K562 (cell line): ENCODE data around the gene UBE2M. TPM values are rescaled to one million over a fixed set of nuclear protein-coding genes. Genes with fewer than 3 reads are reported as not detected.

ENCODE experiments used
- ARID3B ChIP-seq: fragments of 250-450 bp; sonication (Bioruptor Pico); IDR thresholded peaks from 2 replicates; pipeline ENCODE4 v1.4.0; 2020; ENCODE audit warnings: borderline replicate concordance
- ARNT ChIP-seq, 2 experiments: fragments of 450-650 bp; IDR thresholded peaks; 2 replicates each; pipeline ENCODE4 v1.6.1; 2016; ENCODE audit warnings: mild to moderate bottlenecking in 1 of 2
- ATF7 ChIP-seq: fragments of 450-650 bp; IDR thresholded peaks from 2 replicates; pipeline ENCODE4 v1.7.1; 2014; ENCODE audit warnings: mild to moderate bottlenecking, moderate library complexity
- EWSR1 ChIP-seq: fragments of 450-650 bp; IDR thresholded peaks from 2 replicates; pipeline ENCODE4 v1.6.1; 2018; ENCODE audit warnings: borderline replicate concordance, mild to moderate bottlenecking, low read depth, moderate library complexity; ENCODE audit not compliant: partially characterized antibody
- HDAC6 ChIP-seq: IDR thresholded peaks from 2 replicates; pipeline ENCODE4 v1.6.1; 2012; ENCODE audit warnings: low read depth, mild to moderate bottlenecking, control low read depth, inconsistent platforms, low read length, moderate library complexity
- MTF1 ChIP-seq: fragments of 250-450 bp; sonication (Bioruptor Pico); IDR thresholded peaks from 2 replicates; pipeline ENCODE4 v1.9.0; 2021; ENCODE audit warnings: moderate library complexity, mild to moderate bottlenecking, inconsistent platforms, borderline replicate concordance
- NFATC3 ChIP-seq: fragments of 450-650 bp; IDR thresholded peaks from 2 replicates; pipeline ENCODE4 v1.6.1; 2017; ENCODE audit warnings: mild to moderate bottlenecking
- PCBP2 ChIP-seq: fragments of 200-400 bp; formaldehyde crosslinking; IDR thresholded peaks from 2 replicates; pipeline ENCODE4 v1.6.1; 2018; ENCODE audit warnings: low read length, low read depth, mild to moderate bottlenecking, moderate library complexity; ENCODE audit not compliant: poor library complexity, severe bottlenecking
- SMARCA4 ChIP-seq: fragments of 450-650 bp; IDR thresholded peaks from 2 replicates; pipeline ENCODE4 v1.6.1; 2016
- U2AF2 ChIP-seq: fragments of 200-400 bp; formaldehyde crosslinking; optimal IDR thresholded peaks from 2 replicates; pipeline ENCODE3; 2017; ENCODE audit warnings: low read depth, mild to moderate bottlenecking, low read length
- ZBTB43 ChIP-seq: sonication (generic); formaldehyde crosslinking; IDR thresholded peaks from 2 replicates; pipeline ENCODE4 v1.8.0; 2023; ENCODE audit warnings: mild to moderate bottlenecking, missing genetic modification reagents
- ZNF133 ChIP-seq: fragments of 250-450 bp; sonication (Bioruptor Pico); IDR thresholded peaks from 2 replicates; pipeline ENCODE4 v1.4.0; 2020; ENCODE audit warnings: mild to moderate bottlenecking
- ZNF224 ChIP-seq: sonication (generic); formaldehyde crosslinking; IDR thresholded peaks from 2 replicates; pipeline ENCODE4 v1.8.0; 2022; ENCODE audit warnings: mild to moderate bottlenecking, missing genetic modification reagents
- ZNF408 ChIP-seq: fragments of 250-450 bp; sonication (Bioruptor Pico); IDR thresholded peaks from 2 replicates; pipeline ENCODE4 v1.4.0; 2020; ENCODE audit warnings: low read depth, mild to moderate bottlenecking, moderate library complexity
- ZNF41 ChIP-seq: fragments of 250-450 bp; sonication (Bioruptor Pico); conservative IDR thresholded peaks from 2 replicates; pipeline ENCODE4 v1.4.0; 2020; ENCODE audit warnings: mild to moderate bottlenecking
- ZNF655 ChIP-seq: fragments of 250-450 bp; sonication (Bioruptor Pico); IDR thresholded peaks from 2 replicates; pipeline ENCODE4 v1.5.0; 2021
- polyA plus RNA-seq, 8 experiments: library from polyadenylated mRNA; depleted of rRNA in 4 of 8; stranded (reverse) in 5 of 8; unstranded in 3 of 8; fragments of >200 nt; fragmentation: Nextera tagmentation in 2 of 8; fragmentation: Illumina TruSeq in 1 of 8; extraction: Ambion mirVana in 2 of 8; extraction: Trizol in 1 of 8; gene quantifications; 2 replicates each; pipeline versions ENCODE4 v1.2.1 to v1.2.3, GENCODE V29; 2011 to 2014; ENCODE audit warnings: inconsistent platforms in 1 of 8, missing spikeins in 1 of 8
- total RNA-seq, 7 experiments: library from RNA; depleted of rRNA in 6 of 7; stranded (reverse); fragments of >200 nt in 6 of 7; fragmentation: Illumina TruSeq in 2 of 7; extraction: Trizol in 2 of 7; gene quantifications; 2 replicates each; pipeline versions ENCODE4 v1.2.1 to v1.2.3, GENCODE V29; 2011 to 2021; ENCODE audit warnings: low replicate concordance in 1 of 7
- TF ChIP-seq, protein P1 (sequence below): fragments of 250-450 bp; sonication (Bioruptor Pico); IDR thresholded peaks from 2 replicates; pipeline ENCODE4 v1.4.0; 2020; ENCODE audit warnings: mild to moderate bottlenecking, moderate library complexity
- TF ChIP-seq, protein P2 (sequence below): conservative IDR thresholded peaks from 2 replicates; pipeline ENCODE4 v1.6.1; 2011; ENCODE audit warnings: low read depth, mild to moderate bottlenecking, low read length; ENCODE audit not compliant: control insufficient read depth
- TF ChIP-seq, protein P3 (sequence below): fragments of 450-650 bp; conservative IDR thresholded peaks from 2 replicates; pipeline ENCODE4 v1.6.1; 2016; ENCODE audit warnings: missing genetic modification characterization, low read depth, mild to moderate bottlenecking, missing compliant biosample characterization, moderate library complexity
- TF ChIP-seq, protein P4 (sequence below): fragments of 250-450 bp; sonication (Bioruptor Pico); IDR thresholded peaks from 2 replicates; pipeline ENCODE4 v1.8.0; 2021; ENCODE audit warnings: moderate library complexity, mild to moderate bottlenecking, inconsistent platforms

UBE2M gene
- total and polyA plus RNA-seq, 9 of the 15 experiments (the other 6 are each of a cell fraction or from before 2014, with no cell fraction given): 0.92 to 163 (median 85.7) TPM

DNA sequence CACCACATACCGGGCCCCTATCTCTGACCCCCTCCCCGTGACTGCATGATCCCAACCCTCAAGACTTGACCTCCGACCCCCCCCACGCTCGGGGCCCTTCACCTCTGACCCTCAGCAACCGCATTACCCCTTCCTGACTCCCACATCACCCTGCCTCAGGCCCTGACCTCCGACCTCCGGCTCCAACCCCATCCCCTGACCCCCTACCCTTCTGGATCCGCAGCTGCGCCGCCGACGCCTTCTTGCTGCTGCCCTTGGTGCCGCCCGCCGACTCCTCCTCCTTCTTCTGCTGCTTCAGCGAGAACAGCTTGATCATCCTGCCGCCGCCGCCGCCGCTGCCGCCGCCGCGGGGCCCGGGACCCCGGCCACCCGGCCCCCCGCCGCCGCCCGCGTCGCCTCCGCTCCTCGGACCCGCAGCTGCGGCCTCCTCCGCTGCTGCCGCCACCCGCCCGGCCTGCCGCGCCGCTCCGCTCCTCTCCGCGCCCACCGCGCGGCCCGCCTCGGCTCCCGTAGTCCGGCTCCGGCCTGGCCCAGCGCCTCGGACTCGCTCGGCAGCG is at the start of gene UBE2M (continued):
- 0 out of 2 replicates have a peak, but pooled peaks have one; percentile 31 for TF ChIP-seq SMARCA4
- no peak for TF ChIP-seq MTF1 (CRISPR knock-in tag)
- TF ChIP-seq ZNF41 (CRISPR knock-in tag): no peak
- TF ChIP-seq ZNF408 (CRISPR knock-in tag): no peak
- no peak for TF ChIP-seq ATF7
- TF ChIP-seq, protein P1, sequence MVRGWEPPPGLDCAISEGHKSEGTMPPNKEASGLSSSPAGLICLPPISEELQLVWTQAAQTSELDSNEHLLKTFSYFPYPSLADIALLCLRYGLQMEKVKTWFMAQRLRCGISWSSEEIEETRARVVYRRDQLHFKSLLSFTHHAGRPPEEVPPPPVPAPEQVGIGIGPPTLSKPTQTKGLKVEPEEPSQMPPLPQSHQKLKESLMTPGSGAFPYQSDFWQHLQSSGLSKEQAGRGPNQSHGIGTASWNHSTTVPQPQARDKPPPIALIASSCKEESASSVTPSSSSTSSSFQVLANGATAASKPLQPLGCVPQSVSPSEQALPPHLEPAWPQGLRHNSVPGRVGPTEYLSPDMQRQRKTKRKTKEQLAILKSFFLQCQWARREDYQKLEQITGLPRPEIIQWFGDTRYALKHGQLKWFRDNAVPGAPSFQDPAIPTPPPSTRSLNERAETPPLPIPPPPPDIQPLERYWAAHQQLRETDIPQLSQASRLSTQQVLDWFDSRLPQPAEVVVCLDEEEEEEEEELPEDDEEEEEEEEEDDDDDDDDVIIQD (CRISPR knock-in tag): no peak
- TF ChIP-seq, protein P2, sequence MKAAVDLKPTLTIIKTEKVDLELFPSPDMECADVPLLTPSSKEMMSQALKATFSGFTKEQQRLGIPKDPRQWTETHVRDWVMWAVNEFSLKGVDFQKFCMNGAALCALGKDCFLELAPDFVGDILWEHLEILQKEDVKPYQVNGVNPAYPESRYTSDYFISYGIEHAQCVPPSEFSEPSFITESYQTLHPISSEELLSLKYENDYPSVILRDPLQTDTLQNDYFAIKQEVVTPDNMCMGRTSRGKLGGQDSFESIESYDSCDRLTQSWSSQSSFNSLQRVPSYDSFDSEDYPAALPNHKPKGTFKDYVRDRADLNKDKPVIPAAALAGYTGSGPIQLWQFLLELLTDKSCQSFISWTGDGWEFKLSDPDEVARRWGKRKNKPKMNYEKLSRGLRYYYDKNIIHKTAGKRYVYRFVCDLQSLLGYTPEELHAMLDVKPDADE: no peak
- no peak for TF ChIP-seq PCBP2
- no peak for TF ChIP-seq ZNF655 (CRISPR knock-in tag)
- TF ChIP-seq, protein P3, sequence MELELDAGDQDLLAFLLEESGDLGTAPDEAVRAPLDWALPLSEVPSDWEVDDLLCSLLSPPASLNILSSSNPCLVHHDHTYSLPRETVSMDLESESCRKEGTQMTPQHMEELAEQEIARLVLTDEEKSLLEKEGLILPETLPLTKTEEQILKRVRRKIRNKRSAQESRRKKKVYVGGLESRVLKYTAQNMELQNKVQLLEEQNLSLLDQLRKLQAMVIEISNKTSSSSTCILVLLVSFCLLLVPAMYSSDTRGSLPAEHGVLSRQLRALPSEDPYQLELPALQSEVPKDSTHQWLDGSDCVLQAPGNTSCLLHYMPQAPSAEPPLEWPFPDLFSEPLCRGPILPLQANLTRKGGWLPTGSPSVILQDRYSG (tag): no peak
- TF ChIP-seq NFATC3: no peak
- TF ChIP-seq, protein P4, sequence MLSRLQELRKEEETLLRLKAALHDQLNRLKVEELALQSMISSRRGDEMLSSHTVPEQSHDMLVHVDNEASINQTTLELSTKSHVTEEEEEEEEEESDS (CRISPR knock-in tag): no peak
- no peak for TF ChIP-seq ARID3B (CRISPR knock-in tag)
- 0 out of 4 replicates have a peak, but pooled peaks of 1 of the 2 experiments have one; percentile 30 for TF ChIP-seq ARNT (IDR thresholded peaks at IDR 0.05)
- TF ChIP-seq ZNF224 (CRISPR knock-in tag): no peak
- TF ChIP-seq EWSR1: no peak
- no peak for TF ChIP-seq ZNF133
- TF ChIP-seq HDAC6: no peak
- TF ChIP-seq ZBTB43 (CRISPR knock-in tag): no peak
- TF ChIP-seq U2AF2: no peak
